ENCODE data around the gene SLC27A1.

Gene SLC27A1

DNA sequence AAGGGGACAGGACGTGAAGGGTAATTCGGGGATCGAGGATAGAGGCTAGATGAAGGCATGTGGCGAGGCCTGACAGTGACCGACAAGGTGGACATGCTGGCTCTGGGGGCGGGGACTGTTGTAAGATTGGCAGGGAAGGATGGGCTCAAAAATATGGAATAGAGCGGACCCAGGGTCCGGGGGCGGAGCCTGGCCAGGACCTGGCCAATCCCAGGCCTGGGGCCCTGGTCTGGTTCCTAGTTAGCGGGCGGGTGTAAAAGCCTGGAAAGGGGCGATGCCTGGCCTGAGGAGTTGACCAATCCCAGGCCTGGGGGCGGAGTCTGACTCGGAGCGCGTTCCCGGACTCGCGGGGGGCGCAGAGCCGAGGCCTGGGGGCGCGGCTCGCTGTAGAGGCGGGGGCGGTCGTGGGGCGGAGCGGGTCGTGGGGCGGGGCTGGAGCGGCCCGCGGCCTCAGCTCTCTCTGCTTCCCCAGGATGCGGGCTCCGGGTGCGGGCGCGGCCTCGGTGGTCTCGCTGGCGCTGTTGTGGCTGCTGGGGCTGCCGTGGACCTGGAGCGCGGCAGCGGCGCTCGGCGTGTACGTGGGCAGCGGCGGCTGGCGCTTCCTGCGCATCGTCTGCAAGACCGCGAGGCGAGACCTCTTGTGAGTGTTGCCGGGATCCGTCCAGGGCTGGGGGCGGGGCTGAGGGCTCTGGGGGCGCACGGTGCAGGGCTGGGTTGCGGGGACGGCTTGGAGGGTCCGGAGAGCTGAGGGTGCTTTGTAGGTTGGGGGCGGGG is at the start of gene SLC27A1:
TSS of gene SLC27A1 (plus strand) at position 457 of the 774 bp plus-strand sequence. CDS start at position 474, 17 bp downstream.
- peak; percentile 90 for ATAC-seq (ENCODE audit: low read depth)
- H3K27me3 ChIP-seq (ENCODE audit: insufficient read depth, poor library complexity, severe bottlenecking) = no peaks in the 10 kb centered on the region
- TF ChIP-seq, protein P1, sequence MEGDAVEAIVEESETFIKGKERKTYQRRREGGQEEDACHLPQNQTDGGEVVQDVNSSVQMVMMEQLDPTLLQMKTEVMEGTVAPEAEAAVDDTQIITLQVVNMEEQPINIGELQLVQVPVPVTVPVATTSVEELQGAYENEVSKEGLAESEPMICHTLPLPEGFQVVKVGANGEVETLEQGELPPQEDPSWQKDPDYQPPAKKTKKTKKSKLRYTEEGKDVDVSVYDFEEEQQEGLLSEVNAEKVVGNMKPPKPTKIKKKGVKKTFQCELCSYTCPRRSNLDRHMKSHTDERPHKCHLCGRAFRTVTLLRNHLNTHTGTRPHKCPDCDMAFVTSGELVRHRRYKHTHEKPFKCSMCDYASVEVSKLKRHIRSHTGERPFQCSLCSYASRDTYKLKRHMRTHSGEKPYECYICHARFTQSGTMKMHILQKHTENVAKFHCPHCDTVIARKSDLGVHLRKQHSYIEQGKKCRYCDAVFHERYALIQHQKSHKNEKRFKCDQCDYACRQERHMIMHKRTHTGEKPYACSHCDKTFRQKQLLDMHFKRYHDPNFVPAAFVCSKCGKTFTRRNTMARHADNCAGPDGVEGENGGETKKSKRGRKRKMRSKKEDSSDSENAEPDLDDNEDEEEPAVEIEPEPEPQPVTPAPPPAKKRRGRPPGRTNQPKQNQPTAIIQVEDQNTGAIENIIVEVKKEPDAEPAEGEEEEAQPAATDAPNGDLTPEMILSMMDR (IDR thresholded peaks at IDR 0.05; ENCODE audit: poor library complexity, severe bottlenecking) = no peak
- peaks cover 2% of the 10 kb centered on the region for H3K4me1 ChIP-seq (ENCODE audit: insufficient read depth, poor library complexity, severe bottlenecking)
- peak within 1 kb of the TSS; percentile 22 for H3K27ac ChIP-seq (ENCODE audit: poor library complexity, severe bottlenecking)
- peak; percentile 99 for DNase-seq (ENCODE audit: low spot score)
- no peaks in the 10 kb centered on the region for H3K36me3 ChIP-seq (ENCODE audit: low read depth)
- no peaks in the 10 kb centered on the region for H3K9me3 ChIP-seq (ENCODE audit: severe bottlenecking)
- peak within 1 kb of the TSS; percentile 51 for H3K4me3 ChIP-seq (ENCODE audit: severe bottlenecking)

DNA sequence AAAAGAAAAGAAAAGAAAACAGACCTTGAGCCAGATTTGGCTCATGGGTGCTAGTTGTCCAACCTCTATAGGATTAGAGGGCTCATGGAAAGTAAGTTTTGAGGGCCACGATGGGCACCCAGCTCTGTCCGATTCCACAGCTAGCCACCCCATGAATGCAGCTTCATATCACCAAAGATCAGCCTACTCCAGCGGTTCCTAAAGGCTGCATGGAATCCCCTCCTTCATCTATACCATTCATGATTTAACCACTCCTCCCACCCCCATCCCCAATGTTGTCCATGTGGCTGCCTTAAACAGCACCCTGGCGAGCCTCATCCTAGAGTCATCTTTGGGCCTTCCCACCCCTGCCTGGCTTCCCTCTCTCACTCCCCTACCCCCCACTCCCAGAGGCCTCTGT is 48.4 kb upstream of the SLC27A1 start:
- Histone ChIP-seq H3K4me1 (ENCODE audit: insufficient read depth, poor library complexity, severe bottlenecking) (no peaks in the 10 kb centered on the region), H3K27me3 (ENCODE audit: insufficient read depth, poor library complexity, severe bottlenecking) (no peaks in the 10 kb centered on the region), H3K27ac (ENCODE audit: poor library complexity, severe bottlenecking) (no peak overlapping the region), H3K4me3 (ENCODE audit: severe bottlenecking) (no peak overlapping the region), H3K36me3 (ENCODE audit: low read depth) (peaks cover 22% of the 10 kb centered on the region), H3K9me3 (ENCODE audit: severe bottlenecking) (no peaks in the 10 kb centered on the region)
- no peak for ATAC-seq (ENCODE audit: low read depth)
- TF ChIP-seq, protein P1 (IDR thresholded peaks at IDR 0.05; ENCODE audit: poor library complexity, severe bottlenecking) = no peak
- DNase-seq (ENCODE audit: low spot score) = no peak

DNA sequence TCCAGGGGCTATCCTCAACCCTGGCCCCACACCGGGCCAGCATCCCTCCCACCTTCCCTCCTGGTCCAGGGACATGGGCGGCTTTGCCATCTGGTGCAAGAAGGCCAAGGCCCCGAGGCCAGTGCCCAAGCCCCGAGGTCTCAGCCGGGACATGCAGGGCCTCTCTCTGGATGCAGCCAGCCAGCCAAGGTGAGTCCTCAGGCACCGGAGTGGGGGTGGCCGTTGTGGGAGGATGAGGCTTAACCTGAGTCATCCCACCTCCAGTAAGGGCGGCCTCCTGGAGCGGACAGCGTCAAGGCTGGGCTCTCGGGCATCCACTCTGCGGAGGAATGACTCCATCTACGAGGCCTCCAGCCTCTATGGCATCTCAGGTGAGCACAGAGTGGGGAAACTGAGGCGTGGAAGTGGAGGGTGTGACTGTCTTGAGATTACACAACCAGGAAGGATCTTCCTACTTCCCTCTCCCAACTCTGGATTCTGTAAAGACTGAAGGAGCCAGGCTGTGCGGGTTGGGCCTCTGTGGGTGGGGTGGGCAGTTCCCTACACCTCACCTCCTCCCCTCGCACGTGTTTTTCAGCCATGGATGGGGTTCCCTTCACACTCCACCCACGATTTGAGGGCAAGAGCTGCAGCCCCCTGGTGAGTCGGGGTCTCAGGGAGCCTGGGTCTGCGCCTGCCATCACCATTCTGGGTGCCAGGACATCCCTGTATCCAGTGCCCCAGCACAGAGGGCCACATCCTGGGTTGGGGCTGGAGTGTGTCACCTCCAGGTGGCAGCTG is 46.7 kb upstream of the SLC27A1 start:
- no peak overlapping the region for H3K27ac ChIP-seq (ENCODE audit: poor library complexity, severe bottlenecking)
- no peak overlapping the region for H3K4me3 ChIP-seq (ENCODE audit: severe bottlenecking)
- DNase-seq (ENCODE audit: low spot score) (no peak), ATAC-seq (ENCODE audit: low read depth) (no peak)
- no peaks in the 10 kb centered on the region for H3K9me3 ChIP-seq (ENCODE audit: severe bottlenecking)
- no peaks in the 10 kb centered on the region for H3K27me3 ChIP-seq (ENCODE audit: insufficient read depth, poor library complexity, severe bottlenecking)
- TF ChIP-seq, protein P1 (IDR thresholded peaks at IDR 0.05; ENCODE audit: poor library complexity, severe bottlenecking) = no peak
- peaks cover 22% of the 10 kb centered on the region for H3K36me3 ChIP-seq (ENCODE audit: low read depth)
- H3K4me1 ChIP-seq (ENCODE audit: insufficient read depth, poor library complexity, severe bottlenecking) = no peaks in the 10 kb centered on the region

DNA sequence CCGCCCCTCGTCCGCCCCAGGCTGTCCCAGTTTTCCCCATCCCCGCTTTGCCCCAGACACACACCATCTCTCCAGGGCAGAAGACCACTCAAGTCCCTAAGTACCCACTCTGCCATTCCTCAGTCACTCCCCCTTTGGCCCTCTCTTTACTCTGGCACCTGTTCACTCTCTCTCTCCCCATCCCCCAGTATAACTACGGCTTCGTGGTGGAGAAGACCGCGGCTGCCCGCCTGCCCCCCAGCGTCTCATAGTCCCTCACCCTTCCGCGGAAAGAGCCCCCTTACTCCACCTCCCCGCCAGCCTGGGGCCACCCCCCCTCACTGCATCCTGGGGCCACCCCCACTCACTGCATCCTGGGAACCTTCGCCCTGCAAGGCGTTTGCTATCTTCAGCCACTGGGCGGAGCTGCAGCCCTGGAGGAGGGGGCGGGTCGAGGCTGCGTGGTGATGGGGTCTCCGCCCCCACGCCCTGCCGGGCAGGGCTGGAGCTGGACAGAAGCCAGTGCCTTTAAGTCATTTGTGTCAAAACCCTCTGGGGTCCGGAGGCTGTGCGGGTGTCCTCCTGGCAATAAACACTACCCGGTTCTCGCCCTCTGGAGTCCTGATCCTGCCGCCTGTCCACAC is 45.5 kb upstream of the SLC27A1 start:
- DNase-seq (ENCODE audit: low spot score) (no peak), ATAC-seq (ENCODE audit: low read depth) (peak; percentile 40; the same call in 1 of the 3 replicates)

More for the DNA sequence above, 45.5 kb upstream of the SLC27A1 start:
- Histone ChIP-seq H3K4me3 (ENCODE audit: severe bottlenecking) (no peak overlapping the region), H3K27ac (ENCODE audit: poor library complexity, severe bottlenecking) (no peak overlapping the region), H3K4me1 (ENCODE audit: insufficient read depth, poor library complexity, severe bottlenecking) (no peaks in the 10 kb centered on the region), H3K27me3 (ENCODE audit: insufficient read depth, poor library complexity, severe bottlenecking) (no peaks in the 10 kb centered on the region), H3K36me3 (ENCODE audit: low read depth) (peaks cover 22% of the 10 kb centered on the region), H3K9me3 (ENCODE audit: severe bottlenecking) (no peaks in the 10 kb centered on the region)
- TF ChIP-seq, protein P1 (IDR thresholded peaks at IDR 0.05; ENCODE audit: poor library complexity, severe bottlenecking) = peak; percentile 32

Measured in RWPE2 (cell line).